Measurements from ENCODE around the gene DPH3. TPM values are rescaled to one million over a fixed set of nuclear protein-coding genes. Genes with fewer than 3 reads are reported as not detected.

Gene DPH3
- total RNA-seq, 4 donors from 2014 or later, result 4.6 to 8.1 (median 5.7) TPM

GRCh38 chr3:16297997-16298885 lies 33.5 kb upstream of the DPH3 start:
- intact Hi-C loops (cut with DNase I; ENCODE audit: low total_unique reads), result no loop called here

GRCh38 chr3:16295298-16295890 lies 30.7 kb upstream of the DPH3 start:
- WGBS, 2 donors, result 87 to 91% methylated on average over 3 of the region's 3 CpGs
- TF ChIP-seq POLR2A (IDR thresholded peaks at IDR 0.05) (no peak), CTCF (IDR thresholded peaks at IDR 0.05) (no peak)
- intact Hi-C loops (cut with DNase I; ENCODE audit: low total_unique reads), result no loop called here
- no peak for DNase-seq (ENCODE audit: low spot score in 2 of 2)
- H3K4me3 ChIP-seq (ENCODE audit: low read depth, poor library complexity, severe bottlenecking), result no peak overlapping the region

More at GRCh38 chr3:16297997-16298885, 33.5 kb upstream of the DPH3 start:
- DNase-seq (ENCODE audit: low spot score in 2 of 2), result no peak
- WGBS, 2 donors, result 69 to 77% methylated on average over 9 of the region's 9 CpGs
- no peak overlapping the region for H3K4me3 ChIP-seq (ENCODE audit: low read depth, poor library complexity, severe bottlenecking)
- TF ChIP-seq CTCF (IDR thresholded peaks at IDR 0.05), result no peak

GRCh38 chr3:16294844-16295243 lies 30.1 kb upstream of the DPH3 start:
- H3K4me3 ChIP-seq (ENCODE audit: low read depth, poor library complexity, severe bottlenecking), result no peak overlapping the region
- 91 to 97% methylated on average over 5 of the region's 5 CpGs for WGBS, 2 donors
- TF ChIP-seq CTCF (IDR thresholded peaks at IDR 0.05) (no peak), POLR2A (IDR thresholded peaks at IDR 0.05) (no peak)
- no peak for DNase-seq (ENCODE audit: low spot score in 2 of 2)
- intact Hi-C loops (cut with DNase I; ENCODE audit: low total_unique reads), result no loop called here

- H3K4me3 ChIP-seq (ENCODE audit: low read depth, poor library complexity, severe bottlenecking), result no peak overlapping the region
- TF ChIP-seq POLR2A (IDR thresholded peaks at IDR 0.05) (no peak), CTCF (IDR thresholded peaks at IDR 0.05) (no peak)
- DNase-seq (ENCODE audit: low spot score in 2 of 2), result no peak
- intact Hi-C loops (cut with DNase I; ENCODE audit: low total_unique reads), result no loop called here
- 52 to 56% methylated on average over 2 of the region's 2 CpGs for WGBS, 2 donors
Measured at GRCh38 chr3:16290827-16291196, 26.1 kb upstream of the DPH3 start.

- intact Hi-C loops (cut with DNase I; ENCODE audit: low total_unique reads), result no loop called here
Measured at GRCh38 chr3:16290007-16290826, 25.5 kb upstream of the DPH3 start.

More at GRCh38 chr3:16290007-16290826, 25.5 kb upstream of the DPH3 start:
- TF ChIP-seq CTCF (IDR thresholded peaks at IDR 0.05) (peak in 1 of 3 donors; percentile 57), POLR2A (IDR thresholded peaks at IDR 0.05) (no peak)
- no peak overlapping the region for H3K4me3 ChIP-seq (ENCODE audit: low read depth, poor library complexity, severe bottlenecking)
- DNase-seq (ENCODE audit: low spot score in 2 of 2), result peak in 1 of 2 donors; percentile 43
- 61 to 70% methylated on average over 3 of the region's 3 CpGs for WGBS, 2 donors
